Measurements from ENCODE around the gene BDP1. TPM values are rescaled to one million over a fixed set of nuclear protein-coding genes. Genes with fewer than 3 reads are reported as not detected.
"Not testable (repeated sequence)": the region's sequence is repeated elsewhere in the genome, so short reads cannot be mapped to it uniquely, and the experiment has no call there.

BDP1 gene
- total RNA-seq, 1 donor from 2014 or later, result 25.0 TPM

- H3K4me3 ChIP-seq, result no peak overlapping the region
- peaks cover 35 to 58% of the 10 kb centered on the region in 2 donors for H3K36me3 ChIP-seq
- no peak for DNase-seq (ENCODE audit: low spot score in 2 of 2)
- TF ChIP-seq, protein P1, sequence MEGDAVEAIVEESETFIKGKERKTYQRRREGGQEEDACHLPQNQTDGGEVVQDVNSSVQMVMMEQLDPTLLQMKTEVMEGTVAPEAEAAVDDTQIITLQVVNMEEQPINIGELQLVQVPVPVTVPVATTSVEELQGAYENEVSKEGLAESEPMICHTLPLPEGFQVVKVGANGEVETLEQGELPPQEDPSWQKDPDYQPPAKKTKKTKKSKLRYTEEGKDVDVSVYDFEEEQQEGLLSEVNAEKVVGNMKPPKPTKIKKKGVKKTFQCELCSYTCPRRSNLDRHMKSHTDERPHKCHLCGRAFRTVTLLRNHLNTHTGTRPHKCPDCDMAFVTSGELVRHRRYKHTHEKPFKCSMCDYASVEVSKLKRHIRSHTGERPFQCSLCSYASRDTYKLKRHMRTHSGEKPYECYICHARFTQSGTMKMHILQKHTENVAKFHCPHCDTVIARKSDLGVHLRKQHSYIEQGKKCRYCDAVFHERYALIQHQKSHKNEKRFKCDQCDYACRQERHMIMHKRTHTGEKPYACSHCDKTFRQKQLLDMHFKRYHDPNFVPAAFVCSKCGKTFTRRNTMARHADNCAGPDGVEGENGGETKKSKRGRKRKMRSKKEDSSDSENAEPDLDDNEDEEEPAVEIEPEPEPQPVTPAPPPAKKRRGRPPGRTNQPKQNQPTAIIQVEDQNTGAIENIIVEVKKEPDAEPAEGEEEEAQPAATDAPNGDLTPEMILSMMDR (IDR thresholded peaks at IDR 0.05), result no peak
- intact Hi-C loops (cut with DNase I), result no loop called here
- peaks cover 0 to 4% of the 10 kb centered on the region in 2 donors for H3K4me1 ChIP-seq
- no peak overlapping the region for H3K27ac ChIP-seq
- H3K27me3 ChIP-seq, result no peaks in the 10 kb centered on the region
- H3K9me3 ChIP-seq, result no peaks in the 10 kb centered on the region
Observed at GRCh38 chr5:71481441-71481840, 26.0 kb downstream of the BDP1 start.

DNA sequence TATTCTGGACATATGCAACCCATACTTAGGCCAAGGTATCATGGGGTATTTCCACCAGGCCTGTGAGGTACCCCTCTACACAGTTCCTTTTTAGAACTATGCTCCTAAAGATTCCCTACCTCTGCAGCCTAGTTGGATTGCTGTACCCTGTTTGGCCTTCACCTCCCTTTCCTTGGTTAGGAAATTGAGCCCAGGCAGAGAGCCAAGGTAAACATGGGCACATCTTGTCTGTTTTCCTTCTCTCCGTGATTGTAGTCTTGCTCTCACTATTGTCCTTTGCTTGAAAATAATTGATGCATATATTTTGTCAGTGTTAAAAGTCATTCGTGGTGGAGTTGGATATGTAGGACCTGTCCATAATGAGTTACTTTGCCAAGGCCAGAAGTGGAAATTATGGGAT, 26.7 kb downstream of the BDP1 start:
- Histone ChIP-seq H3K9me3 (no peaks in the 10 kb centered on the region), H3K27me3 (no peaks in the 10 kb centered on the region), H3K4me1 (peaks cover 0 to 4% of the 10 kb centered on the region in 2 donors), H3K4me3 (no peak overlapping the region), H3K27ac (no peak overlapping the region), H3K36me3 (peaks cover 30 to 52% of the 10 kb centered on the region in 2 donors)
- intact Hi-C loops (cut with DNase I), result no loop called here
- TF ChIP-seq, protein P1 (IDR thresholded peaks at IDR 0.05), result no peak
- DNase-seq (ENCODE audit: low spot score in 2 of 2), result no peak

- Histone ChIP-seq H3K4me1 (peaks cover 0 to 4% of the 10 kb centered on the region in 2 donors), H3K27me3 (no peaks in the 10 kb centered on the region), H3K9me3 (no peaks in the 10 kb centered on the region), H3K36me3 (peaks cover 34 to 56% of the 10 kb centered on the region in 2 donors), H3K27ac (no peak overlapping the region), H3K4me3 (no peak overlapping the region)
- no peak for DNase-seq (ENCODE audit: low spot score in 2 of 2)
- intact Hi-C loops (cut with DNase I), result no loop called here
- TF ChIP-seq, protein P1 (IDR thresholded peaks at IDR 0.05), result no peak
Observed at GRCh38 chr5:71483355-71483754, 27.9 kb downstream of the BDP1 start.

- TF ChIP-seq, protein P1 (IDR thresholded peaks at IDR 0.05), result no peak
- H3K36me3 ChIP-seq, result peaks cover 78 to 93% of the 10 kb centered on the region in 2 donors
- H3K27me3 ChIP-seq, result no peaks in the 10 kb centered on the region
- intact Hi-C loops (cut with DNase I), result no loop called here
- no peaks in the 10 kb centered on the region for H3K4me1 ChIP-seq
- H3K27ac ChIP-seq, result no peak overlapping the region
- no peak for DNase-seq (ENCODE audit: low spot score in 2 of 2)
- no peak overlapping the region for H3K4me3 ChIP-seq
- no peaks in the 10 kb centered on the region for H3K9me3 ChIP-seq
Observed at GRCh38 chr5:71492817-71493615, 37.6 kb downstream of the BDP1 start.

DNA sequence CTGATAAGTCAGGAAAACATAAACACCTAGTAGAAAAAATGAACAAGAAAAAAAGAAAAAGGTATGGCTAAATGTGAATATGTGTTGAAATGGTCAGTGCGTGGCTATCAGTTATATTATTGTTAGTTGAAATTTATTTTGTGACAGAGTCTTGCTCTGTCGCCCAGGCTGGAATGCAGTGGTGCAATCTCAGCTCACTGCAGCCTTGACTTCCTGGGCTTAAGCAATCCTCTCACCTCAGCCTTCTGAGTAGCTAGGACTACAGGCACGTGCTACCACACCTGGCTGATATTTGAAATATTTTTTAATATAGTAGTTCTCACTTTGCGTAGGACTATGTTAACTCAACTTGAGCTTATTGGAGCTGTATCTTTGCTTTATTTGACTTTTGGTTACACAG, 38.8 kb downstream of the BDP1 start:
- peaks cover 80 to 93% of the 10 kb centered on the region in 2 donors for H3K36me3 ChIP-seq

DNA sequence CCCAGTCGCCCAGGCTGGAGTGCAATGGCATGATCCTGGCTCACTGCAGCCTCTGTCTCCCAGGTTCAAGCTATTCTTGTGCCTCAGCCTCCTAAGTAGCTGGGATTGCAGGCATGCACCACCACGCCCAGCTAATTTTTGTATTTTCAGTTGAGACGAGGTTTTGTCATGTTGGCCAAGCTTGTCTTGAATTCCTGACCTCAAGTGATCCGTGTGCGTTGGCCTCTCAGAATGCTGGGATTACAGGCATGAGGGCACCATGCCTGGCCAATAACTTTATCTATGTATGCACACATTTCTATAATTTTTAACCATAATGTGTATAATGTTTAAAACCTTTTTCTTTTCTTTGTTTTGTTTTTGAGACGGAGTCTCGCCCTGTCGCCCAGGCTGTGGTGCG, 43.3 kb downstream of the BDP1 start:
- H3K4me1 ChIP-seq; H3K27me3 ChIP-seq; H3K27ac ChIP-seq; H3K4me3 ChIP-seq; DNase-seq (ENCODE audit: low spot score in 2 of 2); H3K9me3 ChIP-seq; intact Hi-C loops (cut with DNase I): not testable (repeated sequence)
- H3K36me3 ChIP-seq, result peaks cover 72 to 92% of the 10 kb centered on the region in 2 donors

More for the DNA sequence above, 38.8 kb downstream of the BDP1 start:
- H3K9me3 ChIP-seq; H3K4me3 ChIP-seq; DNase-seq (ENCODE audit: low spot score in 2 of 2); H3K27me3 ChIP-seq; intact Hi-C loops (cut with DNase I); H3K4me1 ChIP-seq; H3K27ac ChIP-seq: not testable (repeated sequence)

Measured in ascending aorta (tissue), 2 donors.